Nasal cavity respiratory epithelium epithelial cell of viscerocranial mucosa (primary cell): Measurements from ENCODE around the gene NUFIP2. TPM values are rescaled to one million over a fixed set of nuclear protein-coding genes. Genes with fewer than 3 reads are reported as not detected.

Experiments used
- total RNA-seq: library from RNA; depleted of rRNA; stranded (reverse); fragments of >200 nt; gene quantifications from 2 replicates; pipeline ENCODE4 v1.2.3, GENCODE V29; 2014

The NUFIP2 gene
- total RNA-seq: 39.6 and 76.3 TPM in 2 replicates

DNA sequence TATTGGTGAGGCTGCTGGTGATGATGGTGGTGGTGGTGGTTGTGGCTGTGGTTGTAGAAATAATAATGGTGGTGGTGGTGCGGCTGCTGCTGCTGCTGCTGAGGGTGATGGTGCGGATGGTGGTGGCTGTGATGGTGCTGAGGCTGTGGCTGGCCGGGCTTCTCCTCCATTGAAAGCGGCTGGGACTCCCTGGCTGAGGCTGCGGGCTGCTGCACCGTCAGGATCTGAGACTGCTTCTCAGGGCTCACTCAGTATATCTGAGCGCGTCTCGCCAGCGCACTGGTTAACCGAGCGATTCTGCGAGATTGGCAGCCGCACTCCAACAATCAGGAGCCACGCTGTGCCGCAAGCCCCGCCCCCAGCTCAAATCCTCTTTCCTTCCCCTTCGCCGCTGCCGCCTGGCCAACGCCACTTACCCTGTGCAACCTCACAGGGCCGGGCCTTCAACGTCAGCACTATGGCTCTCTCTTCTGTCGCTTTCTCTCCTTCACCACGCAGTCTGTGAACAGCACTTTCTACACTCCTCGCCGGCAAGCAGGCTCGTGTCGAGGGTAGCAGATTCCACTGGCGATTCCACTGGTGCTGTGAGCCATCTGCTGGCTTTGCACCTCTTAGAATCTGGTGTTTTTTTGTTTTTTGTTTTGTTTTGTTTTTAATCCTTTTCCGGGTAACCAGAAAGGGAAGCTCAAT, at the start of gene NUFIP2:
Gene NUFIP2 (minus strand): TSS at position 259 of the 690 bp plus-strand sequence. CDS start 89 bp downstream, at position 170.

DNA sequence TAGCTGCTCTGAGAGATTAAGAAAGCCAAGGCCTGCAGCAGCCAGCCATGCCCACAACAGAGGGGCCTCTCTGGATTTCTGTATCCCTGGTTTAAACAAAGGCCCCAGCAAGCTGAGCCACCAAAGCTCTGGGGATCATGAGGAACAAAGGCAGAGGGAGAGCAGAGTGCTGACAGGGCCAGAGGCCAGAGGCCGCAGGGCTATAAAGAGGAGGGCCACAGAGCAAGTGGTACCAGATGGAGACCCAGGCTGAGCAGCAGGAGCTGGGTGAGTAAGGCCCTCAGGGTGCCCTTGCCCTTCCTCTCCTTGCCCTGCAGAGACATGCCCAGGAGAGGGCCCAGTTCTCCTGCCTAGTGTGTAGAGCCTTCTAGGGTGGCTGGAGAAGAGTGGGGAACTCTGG, 47.3 kb downstream of the NUFIP2 start, which contains the start of gene CRYBA1:
Gene CRYBA1 (plus strand): TSS at position 232 of the 400 bp plus-strand sequence. CDS start 5 bp downstream, at position 237.

Other genes starting within 250 kb of the NUFIP2 start
- 40.0 and 75.8 TPM in 2 replicates for gene MYO18A, start 113.8 kb downstream of the NUFIP2 start, total RNA-seq
- gene CRYBA1, start 47.3 kb downstream of the NUFIP2 start, total RNA-seq: not detected in 2 replicates
- 48.9 and 65.1 TPM in 2 replicates for gene TAOK1, start 96.2 kb upstream of the NUFIP2 start, total RNA-seq